HepG2 (cell line): Measurements from ENCODE around the gene ABHD17A. TPM values are rescaled to one million over a fixed set of nuclear protein-coding genes. Genes with fewer than 3 reads are reported as not detected.

ENCODE experiments used
- ARHGAP35 ChIP-seq: sonication (generic); formaldehyde crosslinking; IDR thresholded peaks from 2 replicates; pipeline ENCODE4 v1.9.0; 2022; ENCODE audit warnings: mild to moderate bottlenecking, inconsistent platforms, moderate library complexity, missing genetic modification reagents, borderline replicate concordance
- ATF2 ChIP-seq: sonication (generic); formaldehyde crosslinking; IDR thresholded peaks from 2 replicates; pipeline ENCODE4 v1.4.0; 2020; ENCODE audit warnings: missing genetic modification reagents
- BRCA1 ChIP-seq: sonication (generic); formaldehyde crosslinking; IDR thresholded peaks from 2 replicates; pipeline ENCODE4 v1.4.0; 2020; ENCODE audit warnings: missing genetic modification reagents
- CREB3 ChIP-seq: sonication (generic); formaldehyde crosslinking; IDR thresholded peaks from 2 replicates; pipeline ENCODE4 v1.5.0; 2020; ENCODE audit warnings: missing genetic modification reagents
- CREM ChIP-seq, 2 experiments: sonication (generic) in 1 of 2; formaldehyde crosslinking in 1 of 2; IDR thresholded peaks; 2 replicates each; pipeline versions ENCODE4 v1.4.0 to v1.6.1; 2016 to 2020; ENCODE audit warnings: antibody characterized with exemption in 1 of 2, mild to moderate bottlenecking in 1 of 2, missing genetic modification reagents in 1 of 2
- CSRNP2 ChIP-seq: sonication (generic); formaldehyde crosslinking; conservative IDR thresholded peaks from 2 replicates; pipeline ENCODE4 v1.8.0; 2022; ENCODE audit warnings: low read depth, missing genetic modification reagents
- DPF2 ChIP-seq: sonication (generic); formaldehyde crosslinking; IDR thresholded peaks from 2 replicates; pipeline ENCODE4 v1.4.0; 2020; ENCODE audit warnings: mild to moderate bottlenecking, low read depth, missing genetic modification reagents, borderline replicate concordance
- FOSL2 ChIP-seq: sonication (generic); formaldehyde crosslinking; IDR thresholded peaks from 2 replicates; pipeline ENCODE4 v1.4.0; 2020; ENCODE audit warnings: missing genetic modification reagents
- GTF2F1 ChIP-seq: fragments of 150-350 bp; IDR thresholded peaks from 2 replicates; pipeline ENCODE4 v1.6.1; 2014; ENCODE audit warnings: low read length
- HDAC1 ChIP-seq: sonication (generic); formaldehyde crosslinking; IDR thresholded peaks from 2 replicates; pipeline ENCODE4 v1.5.1; 2020; ENCODE audit warnings: mild to moderate bottlenecking, missing genetic modification reagents
- HMGA1 ChIP-seq: sonication (generic); formaldehyde crosslinking; conservative IDR thresholded peaks from 2 replicates; pipeline ENCODE4 v1.4.0; 2020; ENCODE audit warnings: missing genetic modification reagents
- IKZF5 ChIP-seq: IDR thresholded peaks from 2 replicates; pipeline ENCODE4 v1.6.1; 2018; ENCODE audit warnings: missing genetic modification reagents, mild to moderate bottlenecking, missing compliant biosample characterization
- NCOA1 ChIP-seq: sonication (generic); formaldehyde crosslinking; IDR thresholded peaks from 2 replicates; pipeline ENCODE4 v1.9.0; 2021; ENCODE audit warnings: missing genetic modification reagents
- PRPF4 ChIP-seq: fragments of 200-400 bp; formaldehyde crosslinking; IDR thresholded peaks from 2 replicates; pipeline ENCODE4 v1.6.1; 2016; ENCODE audit warnings: low read length, low read depth; ENCODE audit not compliant: poor library complexity, severe bottlenecking
- SNAI1 ChIP-seq: sonication (generic); formaldehyde crosslinking; IDR thresholded peaks from 2 replicates; pipeline ENCODE4 v1.5.0; 2020; ENCODE audit warnings: mild to moderate bottlenecking, missing genetic modification reagents, borderline replicate concordance
- SNAPC5 ChIP-seq: sonication (generic); formaldehyde crosslinking; IDR thresholded peaks from 2 replicates; pipeline ENCODE4 v1.8.1; 2023; ENCODE audit warnings: mild to moderate bottlenecking, missing genetic modification reagents, borderline replicate concordance
- SP5 ChIP-seq: IDR thresholded peaks from 2 replicates; pipeline ENCODE4 v1.6.1; 2016; ENCODE audit warnings: low read depth, borderline replicate concordance
- THYN1 ChIP-seq: sonication (generic); formaldehyde crosslinking; IDR thresholded peaks from 2 replicates; pipeline ENCODE4 v1.8.1; 2023; ENCODE audit warnings: low read depth, mild to moderate bottlenecking, moderate library complexity, missing genetic modification reagents, borderline replicate concordance
- ZNF292 ChIP-seq: sonication (generic); formaldehyde crosslinking; IDR thresholded peaks from 2 replicates; pipeline ENCODE4 v1.8.1; 2022; ENCODE audit warnings: mild to moderate bottlenecking, low read depth, missing genetic modification reagents, borderline replicate concordance
- ZNF512 ChIP-seq: sonication (generic); formaldehyde crosslinking; IDR thresholded peaks from 2 replicates; pipeline ENCODE4 v1.4.0; 2020; ENCODE audit warnings: mild to moderate bottlenecking, missing genetic modification reagents
- ZNF607 ChIP-seq: sonication (generic); formaldehyde crosslinking; IDR thresholded peaks from 2 replicates; pipeline ENCODE4 v1.5.1; 2020; ENCODE audit warnings: missing genetic modification reagents, mild to moderate bottlenecking, borderline replicate concordance
- ZNF891 ChIP-seq: sonication (generic); formaldehyde crosslinking; IDR thresholded peaks from 2 replicates; pipeline ENCODE4 v1.5.0; 2020; ENCODE audit warnings: mild to moderate bottlenecking, missing genetic modification reagents
- ZSCAN12 ChIP-seq: sonication (generic); formaldehyde crosslinking; IDR thresholded peaks from 2 replicates; pipeline ENCODE4 v1.9.0; 2021; ENCODE audit warnings: mild to moderate bottlenecking, missing genetic modification reagents
- polyA plus RNA-seq, 8 experiments: library from polyadenylated mRNA; depleted of rRNA in 3 of 8; stranded (reverse) in 7 of 8; unstranded in 1 of 8; fragments of >200 nt; fragmentation: Illumina TruSeq in 4 of 8; extraction: Trizol in 4 of 8; gene quantifications; 2 replicates each; pipeline versions ENCODE4 v1.2.1 to v1.2.3, GENCODE V29; 2011 to 2016; ENCODE audit warnings: low read depth in 4 of 8, missing spikeins in 1 of 8, mixed read lengths in 1 of 8; ENCODE audit not compliant: insufficient read depth in 1 of 8
- total RNA-seq, 5 experiments: library from RNA; depleted of rRNA; stranded (reverse); fragments of >200 nt; fragmentation: Illumina TruSeq; extraction: Trizol; gene quantifications; 2 replicates each; pipeline ENCODE4 v1.2.3, GENCODE V29; 2016; ENCODE audit warnings: low read depth in 1 of 5

Gene ABHD17A
- total and polyA plus RNA-seq, 2 of the 13 experiments (the other 11 are each of a cell fraction or from before 2014, with no cell fraction given), result 27.7 to 40.8 TPM

GRCh38 chr19:1871140-1871597, 14.1 kb downstream of the ABHD17A start (continued):
- TF ChIP-seq PRPF4 (no peak), THYN1 (no peak), CREB3 (CRISPR knock-in tag) (no peak), SNAI1 (CRISPR knock-in tag) (peak; percentile 62; the same call in 1 of the 2 replicates), FOSL2 (CRISPR knock-in tag) (peak; percentile 59), ZSCAN12 (CRISPR knock-in tag) (no peak), IKZF5 (CRISPR knock-in tag) (peak; percentile 83; the same call in 1 of the 2 replicates), CREM (IDR thresholded peaks at IDR 0.05) (peak; percentile 63), CREM (CRISPR knock-in tag; IDR thresholded peaks at IDR 0.05) (no peak), GTF2F1 (no peak), ZNF891 (CRISPR knock-in tag) (0 out of 2 replicates have a peak, but pooled peaks have one; percentile 66), DPF2 (CRISPR knock-in tag) (peak; percentile 83; the same call in 1 of the 2 replicates), NCOA1 (CRISPR knock-in tag) (no peak), BRCA1 (CRISPR knock-in tag) (no peak), HMGA1 (CRISPR knock-in tag) (no peak), ARHGAP35 (CRISPR knock-in tag) (no peak), SNAPC5 (CRISPR knock-in tag) (no peak), ZNF292 (CRISPR knock-in tag) (peak; percentile 75; the same call in 1 of the 2 replicates), HDAC1 (CRISPR knock-in tag) (peak; percentile 79), ZNF607 (CRISPR knock-in tag) (peak; percentile 79; the same call in 1 of the 2 replicates), CSRNP2 (no peak), ZNF512 (CRISPR knock-in tag) (no peak), ATF2 (CRISPR knock-in tag) (peak; percentile 58; the same call in 1 of the 2 replicates), SP5 (CRISPR knock-in tag) (peak; percentile 75; the same call in 1 of the 2 replicates)
